ENCODE data around the gene FBXL2.

The FBXL2 gene

DNA sequence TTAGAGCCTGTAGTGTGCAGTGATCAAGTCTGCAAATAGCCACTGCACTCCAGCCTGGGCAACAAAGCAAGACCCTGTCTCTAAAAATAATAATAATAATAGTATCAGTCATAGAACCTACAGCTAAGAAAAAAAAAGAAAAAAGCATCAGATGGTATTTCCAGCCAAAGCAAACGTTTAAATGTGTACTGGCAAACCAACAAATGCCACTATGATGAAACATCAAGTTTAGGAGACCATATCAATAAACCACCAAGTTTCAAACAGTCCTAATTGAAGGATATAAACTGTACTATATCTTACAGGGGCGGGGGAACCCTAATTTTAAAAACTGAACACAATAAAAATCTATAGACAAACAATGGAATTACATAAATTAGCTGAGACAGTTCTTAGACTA lies 156.6 kb downstream of the FBXL2 start:
- Histone ChIP-seq H3K36me3 (ENCODE audit: insufficient read depth, low read length) (no peaks in the 10 kb centered on the region), H3K9ac (ENCODE audit: low read length) (no peak overlapping the region), H3K9me2 (ENCODE audit: low read depth, low read length) (no peaks in the 10 kb centered on the region), H3K4me3 (ENCODE audit: low read depth, low read length, poor library complexity, severe bottlenecking) (no peak overlapping the region), H2AFZ (ENCODE audit: low read length) (no peak overlapping the region), H4K20me1 (ENCODE audit: insufficient read depth, low read length) (0 out of 2 replicates have a peak, but pooled peaks cover 2% of the 10 kb centered on the region), H3K27ac (ENCODE audit: low read depth, low read length, poor library complexity, severe bottlenecking) (no peak overlapping the region), H3K79me2 (ENCODE audit: insufficient read depth, low read length) (peaks cover 98% of the 10 kb centered on the region), H3K9me3 (ENCODE audit: low read length) (no peaks in the 10 kb centered on the region), H3K4me1 (ENCODE audit: insufficient read depth, low read length, severe bottlenecking) (peaks cover 64% of the 10 kb centered on the region), H3F3A (ENCODE audit: insufficient read depth, low read length) (no peaks in the 10 kb centered on the region), H3K4me2 (ENCODE audit: low read length) (no peak overlapping the region), H3K27me3 (ENCODE audit: insufficient read depth, low read length) (no peaks in the 10 kb centered on the region)
- no peak for TF ChIP-seq EZH2 (IDR thresholded peaks at IDR 0.05; ENCODE audit: borderline replicate concordance, low read length)
- TF ChIP-seq, protein P1, sequence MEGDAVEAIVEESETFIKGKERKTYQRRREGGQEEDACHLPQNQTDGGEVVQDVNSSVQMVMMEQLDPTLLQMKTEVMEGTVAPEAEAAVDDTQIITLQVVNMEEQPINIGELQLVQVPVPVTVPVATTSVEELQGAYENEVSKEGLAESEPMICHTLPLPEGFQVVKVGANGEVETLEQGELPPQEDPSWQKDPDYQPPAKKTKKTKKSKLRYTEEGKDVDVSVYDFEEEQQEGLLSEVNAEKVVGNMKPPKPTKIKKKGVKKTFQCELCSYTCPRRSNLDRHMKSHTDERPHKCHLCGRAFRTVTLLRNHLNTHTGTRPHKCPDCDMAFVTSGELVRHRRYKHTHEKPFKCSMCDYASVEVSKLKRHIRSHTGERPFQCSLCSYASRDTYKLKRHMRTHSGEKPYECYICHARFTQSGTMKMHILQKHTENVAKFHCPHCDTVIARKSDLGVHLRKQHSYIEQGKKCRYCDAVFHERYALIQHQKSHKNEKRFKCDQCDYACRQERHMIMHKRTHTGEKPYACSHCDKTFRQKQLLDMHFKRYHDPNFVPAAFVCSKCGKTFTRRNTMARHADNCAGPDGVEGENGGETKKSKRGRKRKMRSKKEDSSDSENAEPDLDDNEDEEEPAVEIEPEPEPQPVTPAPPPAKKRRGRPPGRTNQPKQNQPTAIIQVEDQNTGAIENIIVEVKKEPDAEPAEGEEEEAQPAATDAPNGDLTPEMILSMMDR (IDR thresholded peaks at IDR 0.05; ENCODE audit: low read length) = no peak
